A549 (cell line): ENCODE data around the gene SASH1. TPM values are rescaled to one million over a fixed set of nuclear protein-coding genes. Genes with fewer than 3 reads are reported as not detected.

Source experiments
- ATAC-seq, 2 experiments: fragments of 200-7000 bp in 1 of 2; fragments of >200 bp in 1 of 2; cut with Nextera tagmentation in 1 of 2; cut with Tn5 transposase in 1 of 2; 3 replicates each; pipeline versions ENCODE4 v1.8.0 to v1.9.1; 2018 to 2020; ENCODE audit warnings: mild to moderate bottlenecking in 1 of 2, moderate library complexity in 1 of 2
- CTCF ChIA-PET: fragments of 300-600 bp; sonication (Branson Sonifier 250); formaldehyde crosslinking; extraction: SDS; loops from one replicate; lab custom pipeline; 2021; ENCODE audit warnings: antibody characterized with exemption, inconsistent platforms; lab: Yijun Ruan, JAX
- POLR2A ChIA-PET: fragments of 350-600 bp; formaldehyde crosslinking; extraction: SDS; loops from one replicate; lab custom pipeline; 2021; ENCODE audit warnings: antibody characterized with exemption, inconsistent platforms; lab: Yijun Ruan, JAX
- DNase-seq, 2 experiments: peaks; one replicate each; pipeline versions ENCODE4 v3.0.0 to v3.0.0-alpha.2; 2011 to 2016; ENCODE audit warnings: low read depth in 1 of 2, low spot score in 1 of 2
- FAIRE-seq: peaks from 2 replicates; lab custom pipeline; 2011; peaks lifted over from hg19 to GRCh38; lab: Jason Lieb, UNC
- H3K27ac ChIP-seq, 2 experiments: fragments of >200 bp; sonication (Bioruptor Twin); formaldehyde crosslinking; 3 replicates each; pipeline ENCODE4 v1.5.1; 2016 to 2017
- H3K4me1 ChIP-seq: fragments of >200 bp; sonication (Bioruptor Twin); formaldehyde crosslinking; 3 replicates; pipeline ENCODE4 v1.6.1; 2016
- H3K4me2 ChIP-seq: fragments of >200 bp; sonication (Bioruptor Twin); formaldehyde crosslinking; 3 replicates; pipeline ENCODE4 v1.6.1; 2016
- H3K4me3 ChIP-seq: fragments of >200 bp; sonication (Bioruptor Twin); formaldehyde crosslinking; 3 replicates; pipeline ENCODE4 v1.5.1; 2016
- H3K9me3 ChIP-seq: fragments of >200 bp; sonication (Bioruptor Twin); formaldehyde crosslinking; 3 replicates; pipeline ENCODE4 v1.6.1; 2016
- BHLHE40 ChIP-seq: IDR thresholded peaks from 2 replicates; pipeline ENCODE4 v1.6.1; 2012; ENCODE audit warnings: low read depth, low read length, inconsistent platforms
- CHD4 ChIP-seq: fragments of 200-600 bp; sonication (generic); IDR thresholded peaks from 2 replicates; pipeline ENCODE4 v1.6.1; 2016; ENCODE audit warnings: antibody characterized with exemption, mild to moderate bottlenecking, borderline replicate concordance
- EP300 ChIP-seq, 2 experiments: fragments of >200 bp; sonication (Bioruptor Twin); formaldehyde crosslinking; IDR thresholded peaks; 2 replicates in 1 of 2; 3 replicates in 1 of 2; pipeline ENCODE4 v1.6.1; 2016 to 2017
- FOSL2 ChIP-seq, 2 experiments: fragments of 450-650 bp in 1 of 2; fragments of >200 bp in 1 of 2; sonication (Bioruptor Twin) in 1 of 2; formaldehyde crosslinking; IDR thresholded peaks; 2 replicates each; pipeline versions ENCODE4 v1.5.0 to v1.6.1; 2016 to 2020; ENCODE audit warnings: mild to moderate bottlenecking in 1 of 2, moderate library complexity in 1 of 2
- FOXS1 ChIP-seq: fragments of 250-450 bp; sonication (Bioruptor Pico); IDR thresholded peaks from 2 replicates; pipeline ENCODE4 v1.5.0; 2020; ENCODE audit warnings: mild to moderate bottlenecking, moderate library complexity
- HES2 ChIP-seq: fragments of >200 bp; sonication (Bioruptor Twin); formaldehyde crosslinking; IDR thresholded peaks from 2 replicates; pipeline ENCODE4 v1.6.1; 2016
- HOXA7 ChIP-seq: fragments of 250-450 bp; sonication (Bioruptor Pico); IDR thresholded peaks from 2 replicates; pipeline ENCODE4 v1.5.0; 2020; ENCODE audit warnings: mild to moderate bottlenecking, moderate library complexity
- KDM1A ChIP-seq: fragments of 200-600 bp; sonication (generic); IDR thresholded peaks from 2 replicates; pipeline ENCODE4 v1.6.1; 2016; ENCODE audit warnings: low read depth, mild to moderate bottlenecking
- MYC ChIP-seq: IDR thresholded peaks from 2 replicates; pipeline ENCODE4 v1.6.1; 2012; ENCODE audit warnings: mild to moderate bottlenecking, inconsistent platforms, low read length, improper control_type of control experiment, borderline replicate concordance
- NFE2L2 ChIP-seq: fragments of 150-350 bp; conservative IDR thresholded peaks from 2 replicates; pipeline ENCODE4 v1.6.1; 2014; ENCODE audit warnings: low read length
- NR3C1 ChIP-seq: fragments of >200 bp; sonication (Bioruptor Twin); formaldehyde crosslinking; IDR thresholded peaks from 3 replicates; pipeline ENCODE4 v1.6.1; 2017
- PHF8 ChIP-seq: fragments of 200-600 bp; sonication (generic); IDR thresholded peaks from 2 replicates; pipeline ENCODE4 v1.6.1; 2016; ENCODE audit warnings: low read depth, mild to moderate bottlenecking, antibody characterized with exemption, moderate library complexity, borderline replicate concordance
- RAD21 ChIP-seq, 2 experiments: fragments of >200 bp in 1 of 2; sonication (Bioruptor Twin) in 1 of 2; formaldehyde crosslinking in 1 of 2; IDR thresholded peaks in 1 of 2; conservative IDR thresholded peaks in 1 of 2; 2 replicates in 1 of 2; 3 replicates in 1 of 2; pipeline ENCODE4 v1.6.1; 2012 to 2018; ENCODE audit warnings: inconsistent platforms in 1 of 2
- RARB ChIP-seq: fragments of 250-450 bp; sonication (Bioruptor Pico); IDR thresholded peaks from 2 replicates; pipeline ENCODE4 v1.8.0; 2021; ENCODE audit warnings: mild to moderate bottlenecking, moderate library complexity
- SMC3 ChIP-seq: fragments of >200 bp; sonication (Bioruptor Twin); formaldehyde crosslinking; IDR thresholded peaks from 3 replicates; pipeline ENCODE4 v1.6.1; 2018; ENCODE audit warnings: inconsistent platforms
- ZNF302 ChIP-seq: fragments of 250-450 bp; sonication (Bioruptor Pico); IDR thresholded peaks from 2 replicates; pipeline ENCODE4 v1.9.0; 2021; ENCODE audit warnings: inconsistent platforms, mild to moderate bottlenecking, moderate library complexity
- WGBS: methylation state at CpG from one replicate; pipeline ENCODE4 v1.1.6; 2017; ENCODE audit errors: missing lambda C conversion rate; 5-methylcytosine and 5-hydroxymethylcytosine counted together
- polyA plus RNA-seq, 4 experiments: library from polyadenylated mRNA; depleted of rRNA in 3 of 4; stranded (reverse); fragments of >200 nt; fragmentation: RNase III in 1 of 4; extraction: RNeasy Plus Mini Kit Qiagen cat#74134 plus additional on column Dnase treatment in 1 of 4; gene quantifications; 2 replicates in 3 of 4; 3 replicates in 1 of 4; pipeline ENCODE4 v1.2.3, GENCODE V29; 2011 to 2017
- TF ChIP-seq, protein P1 (sequence below): fragments of 200-600 bp; sonication (generic); IDR thresholded peaks from 2 replicates; pipeline ENCODE4 v1.6.1; 2016; ENCODE audit warnings: antibody characterized with exemption, mild to moderate bottlenecking, moderate library complexity
- TF ChIP-seq, protein P2 (sequence below): IDR thresholded peaks from 2 replicates; pipeline ENCODE4 v1.6.1; 2012
- TF ChIP-seq, protein P3 (sequence below): fragments of 250-450 bp; sonication (Bioruptor Pico); IDR thresholded peaks from 2 replicates; pipeline ENCODE4 v1.5.0; 2020; ENCODE audit warnings: low read depth, mild to moderate bottlenecking, moderate library complexity

SASH1 gene
- polyA plus RNA-seq, 2 of the 4 experiments (the other 2 are of a cell fraction): 2.5 to 3.0 TPM

- H3K4me3 ChIP-seq: no peak overlapping the region
- ChIA-PET CTCF (interaction anchor here (0.7 to 2.2 kb wide), 23 partner anchors 9 to 939 kb away, joined by 3 to 19 read pairs (median 5); no protein-coding TSS in a partner anchor), POLR2A (no interaction called here)
- no peaks in the 10 kb centered on the region for H3K4me1 ChIP-seq
- FAIRE-seq (no peak), DNase-seq (no peak), ATAC-seq (peak in 1 of 2 experiments; percentile 66; a peak in 3 of 6 replicates)
- TF ChIP-seq FOSL2 (IDR thresholded peaks at IDR 0.05) (no peak), FOSL2 (CRISPR knock-in tag; IDR thresholded peaks at IDR 0.05) (no peak), FOXS1 (CRISPR knock-in tag) (no peak), ZNF302 (CRISPR knock-in tag) (no peak), CHD4 (no peak), MYC (no peak), NR3C1 (no peak), HES2 (no peak), BHLHE40 (no peak)
- TF ChIP-seq, protein P1, sequence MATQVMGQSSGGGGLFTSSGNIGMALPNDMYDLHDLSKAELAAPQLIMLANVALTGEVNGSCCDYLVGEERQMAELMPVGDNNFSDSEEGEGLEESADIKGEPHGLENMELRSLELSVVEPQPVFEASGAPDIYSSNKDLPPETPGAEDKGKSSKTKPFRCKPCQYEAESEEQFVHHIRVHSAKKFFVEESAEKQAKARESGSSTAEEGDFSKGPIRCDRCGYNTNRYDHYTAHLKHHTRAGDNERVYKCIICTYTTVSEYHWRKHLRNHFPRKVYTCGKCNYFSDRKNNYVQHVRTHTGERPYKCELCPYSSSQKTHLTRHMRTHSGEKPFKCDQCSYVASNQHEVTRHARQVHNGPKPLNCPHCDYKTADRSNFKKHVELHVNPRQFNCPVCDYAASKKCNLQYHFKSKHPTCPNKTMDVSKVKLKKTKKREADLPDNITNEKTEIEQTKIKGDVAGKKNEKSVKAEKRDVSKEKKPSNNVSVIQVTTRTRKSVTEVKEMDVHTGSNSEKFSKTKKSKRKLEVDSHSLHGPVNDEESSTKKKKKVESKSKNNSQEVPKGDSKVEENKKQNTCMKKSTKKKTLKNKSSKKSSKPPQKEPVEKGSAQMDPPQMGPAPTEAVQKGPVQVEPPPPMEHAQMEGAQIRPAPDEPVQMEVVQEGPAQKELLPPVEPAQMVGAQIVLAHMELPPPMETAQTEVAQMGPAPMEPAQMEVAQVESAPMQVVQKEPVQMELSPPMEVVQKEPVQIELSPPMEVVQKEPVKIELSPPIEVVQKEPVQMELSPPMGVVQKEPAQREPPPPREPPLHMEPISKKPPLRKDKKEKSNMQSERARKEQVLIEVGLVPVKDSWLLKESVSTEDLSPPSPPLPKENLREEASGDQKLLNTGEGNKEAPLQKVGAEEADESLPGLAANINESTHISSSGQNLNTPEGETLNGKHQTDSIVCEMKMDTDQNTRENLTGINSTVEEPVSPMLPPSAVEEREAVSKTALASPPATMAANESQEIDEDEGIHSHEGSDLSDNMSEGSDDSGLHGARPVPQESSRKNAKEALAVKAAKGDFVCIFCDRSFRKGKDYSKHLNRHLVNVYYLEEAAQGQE: no peak
- TF ChIP-seq, protein P2, sequence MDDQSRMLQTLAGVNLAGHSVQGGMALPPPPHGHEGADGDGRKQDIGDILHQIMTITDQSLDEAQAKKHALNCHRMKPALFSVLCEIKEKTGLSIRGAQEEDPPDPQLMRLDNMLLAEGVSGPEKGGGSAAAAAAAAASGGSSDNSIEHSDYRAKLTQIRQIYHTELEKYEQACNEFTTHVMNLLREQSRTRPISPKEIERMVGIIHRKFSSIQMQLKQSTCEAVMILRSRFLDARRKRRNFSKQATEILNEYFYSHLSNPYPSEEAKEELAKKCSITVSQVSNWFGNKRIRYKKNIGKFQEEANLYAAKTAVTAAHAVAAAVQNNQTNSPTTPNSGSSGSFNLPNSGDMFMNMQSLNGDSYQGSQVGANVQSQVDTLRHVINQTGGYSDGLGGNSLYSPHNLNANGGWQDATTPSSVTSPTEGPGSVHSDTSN: no peak
- no peak overlapping the region for H3K27ac ChIP-seq
- no peak overlapping the region for H3K4me2 ChIP-seq
- WGBS: 58% methylated on average over 5 of the region's 5 CpGs
- 0 out of 3 replicates have a peak, but pooled peaks cover 6% of the 10 kb centered on the region for H3K9me3 ChIP-seq
Measured at GRCh38 chr6:148578489-148578814, 235.8 kb downstream of the SASH1 start.

DNA sequence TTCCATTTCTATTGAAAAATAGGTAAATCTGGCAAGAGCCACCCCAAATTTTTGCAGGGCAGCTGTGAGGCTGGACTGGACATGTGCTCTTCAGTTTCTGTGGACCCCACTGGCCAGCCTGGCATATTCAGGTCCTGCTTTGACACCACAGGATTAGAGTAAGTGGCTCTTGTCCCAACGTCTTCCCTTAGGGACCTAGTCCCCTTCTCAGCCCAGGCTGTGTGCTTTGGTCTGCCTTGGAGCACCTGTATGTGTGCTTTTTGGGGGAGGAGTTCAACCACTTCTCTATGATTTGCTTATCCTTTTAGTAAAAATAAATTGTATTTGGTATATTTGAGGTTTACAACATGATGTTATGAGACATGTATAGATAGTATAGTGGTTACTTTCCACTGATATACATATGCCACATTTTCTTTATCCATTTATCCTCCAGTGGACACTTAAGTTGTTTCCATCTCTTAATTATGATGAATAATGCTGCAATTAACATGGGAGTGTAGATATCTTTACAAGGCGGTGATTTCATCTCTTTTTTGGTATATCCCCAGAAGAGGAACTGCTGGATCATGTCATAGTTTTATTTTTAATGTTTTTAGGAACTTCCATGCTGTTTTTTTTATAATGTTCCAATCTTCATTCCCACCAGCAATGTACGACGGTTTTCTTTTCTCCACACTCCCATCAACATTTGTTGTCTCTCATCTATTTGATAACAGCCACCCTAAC lies 236.4 kb downstream of the SASH1 start:
- CTCF ChIA-PET: interaction anchor here (1.0 to 2.2 kb wide), 16 partner anchors 9 to 938 kb away, joined by 3 to 19 read pairs (median 5); no protein-coding TSS in a partner anchor
- Histone ChIP-seq H3K4me3 (no peak overlapping the region), H3K4me1 (no peaks in the 10 kb centered on the region), H3K27ac (no peak overlapping the region), H3K4me2 (no peak overlapping the region), H3K9me3 (0 out of 3 replicates have a peak, but pooled peaks cover 9% of the 10 kb centered on the region)
- POLR2A ChIA-PET: no interaction called here
- peak; percentile 45 to 55; a peak in 3 of 6 replicates for ATAC-seq
- no peak for FAIRE-seq
- TF ChIP-seq HES2 (no peak), NFE2L2 (no peak), HOXA7 (CRISPR knock-in tag) (no peak), SMC3 (no peak)
- WGBS: 56% methylated on average over 4 of the region's 4 CpGs
- no peak for DNase-seq

- H3K4me2 ChIP-seq: no peak overlapping the region
- H3K4me1 ChIP-seq: no peaks in the 10 kb centered on the region
- H3K9me3 ChIP-seq: 0 out of 3 replicates have a peak, but pooled peaks cover 13% of the 10 kb centered on the region
- no peak overlapping the region for H3K27ac ChIP-seq
- no peak for DNase-seq
- TF ChIP-seq PHF8: no peak
- TF ChIP-seq KDM1A: no peak
- TF ChIP-seq RAD21 (conservative IDR thresholded peaks at IDR 0.05 in 1 of 2, IDR thresholded peaks at IDR 0.05 in 1 of 2): no peak
- TF ChIP-seq, protein P3, sequence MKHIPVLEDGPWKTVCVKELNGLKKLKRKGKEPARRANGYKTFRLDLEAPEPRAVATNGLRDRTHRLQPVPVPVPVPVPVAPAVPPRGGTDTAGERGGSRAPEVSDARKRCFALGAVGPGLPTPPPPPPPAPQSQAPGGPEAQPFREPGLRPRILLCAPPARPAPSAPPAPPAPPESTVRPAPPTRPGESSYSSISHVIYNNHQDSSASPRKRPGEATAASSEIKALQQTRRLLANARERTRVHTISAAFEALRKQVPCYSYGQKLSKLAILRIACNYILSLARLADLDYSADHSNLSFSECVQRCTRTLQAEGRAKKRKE (CRISPR knock-in tag): no peak
- no peak for TF ChIP-seq FOXS1 (CRISPR knock-in tag)
- TF ChIP-seq ZNF302 (CRISPR knock-in tag): no peak
- no peak for TF ChIP-seq EP300 (IDR thresholded peaks at IDR 0.05)
- TF ChIP-seq NFE2L2: no peak
- no peak for TF ChIP-seq RARB
- ChIA-PET POLR2A (no interaction called here), CTCF (interaction anchor here (0.7 kb wide), 1 partner anchor 360 kb away, joined by 3 read pairs; no protein-coding TSS in a partner anchor)
- ATAC-seq: no peak
- no peak for FAIRE-seq
- no peak overlapping the region for H3K4me3 ChIP-seq
- WGBS: 28% methylated on average over 5 of the region's 5 CpGs
Measured at GRCh38 chr6:148580442-148580841, 237.8 kb downstream of the SASH1 start.
